ENCODE data around the gene ARFIP2.

ARFIP2 gene

DNA sequence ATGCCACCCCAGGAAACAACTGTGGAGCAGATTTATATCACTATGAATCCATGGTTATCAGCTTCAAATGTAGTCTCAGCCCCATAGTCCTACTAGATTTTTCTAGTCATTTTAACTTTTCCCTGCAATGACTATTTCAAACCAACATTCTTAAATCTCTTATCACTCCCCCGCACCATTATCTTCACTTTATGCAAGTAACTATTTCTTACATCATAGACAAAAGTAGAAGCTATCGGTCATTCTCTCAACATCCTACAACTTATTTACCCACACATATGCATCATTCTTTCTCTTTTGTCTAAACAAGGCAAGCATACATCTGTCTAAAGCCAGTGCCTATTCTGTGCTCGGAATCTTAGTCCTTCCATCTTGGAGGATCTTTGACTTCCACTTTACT lies 4.5 kb upstream of the ARFIP2 start:
- DNase-seq (ENCODE audit: low read depth): no peak
- TF ChIP-seq CTCF (conservative IDR thresholded peaks at IDR 0.05; ENCODE audit: control insufficient read depth, insufficient read depth, low read depth, low read length): no peak
- no peak overlapping the region for H3K4me3 ChIP-seq (ENCODE audit: control insufficient read depth, low read depth, low read length)

- no peak for TF ChIP-seq CTCF (conservative IDR thresholded peaks at IDR 0.05; ENCODE audit: control insufficient read depth, insufficient read depth, low read depth, low read length)
- H3K4me3 ChIP-seq (ENCODE audit: control insufficient read depth, low read depth, low read length): no peak overlapping the region
These were observed 1.9 kb upstream of the ARFIP2 start for GRCh38 chr11:6483015-6483414.

GRCh38 chr11:6482441-6482840 lies 1.3 kb upstream of the ARFIP2 start:
- no peak for TF ChIP-seq CTCF (conservative IDR thresholded peaks at IDR 0.05; ENCODE audit: control insufficient read depth, insufficient read depth, low read depth, low read length)
- DNase-seq (ENCODE audit: low read depth): no peak
- peak overlapping the region; percentile 98 for H3K4me3 ChIP-seq (ENCODE audit: control insufficient read depth, low read depth, low read length)

More at GRCh38 chr11:6483015-6483414, 1.9 kb upstream of the ARFIP2 start:
- no peak for DNase-seq (ENCODE audit: low read depth)

- TF ChIP-seq CTCF (conservative IDR thresholded peaks at IDR 0.05; ENCODE audit: control insufficient read depth, insufficient read depth, low read depth, low read length): no peak
- no peak for DNase-seq (ENCODE audit: low read depth)
- H3K4me3 ChIP-seq (ENCODE audit: control insufficient read depth, low read depth, low read length): peak overlapping the region; percentile 98
These were observed 769 bp upstream of the ARFIP2 start for GRCh38 chr11:6481924-6482275.

- no peak for TF ChIP-seq CTCF (conservative IDR thresholded peaks at IDR 0.05; ENCODE audit: control insufficient read depth, insufficient read depth, low read depth, low read length)
- no peak for DNase-seq (ENCODE audit: low read depth)
- H3K4me3 ChIP-seq (ENCODE audit: control insufficient read depth, low read depth, low read length): peak overlapping the region; percentile 98
These were observed 724 bp downstream of the ARFIP2 start for GRCh38 chr11:6480299-6480914.

- TF ChIP-seq CTCF (conservative IDR thresholded peaks at IDR 0.05; ENCODE audit: control insufficient read depth, insufficient read depth, low read depth, low read length): no peak
- no peak overlapping the region for H3K4me3 ChIP-seq (ENCODE audit: control insufficient read depth, low read depth, low read length)
- DNase-seq (ENCODE audit: low read depth): no peak
These were observed 4.6 kb downstream of the ARFIP2 start for GRCh38 chr11:6476571-6476970.

- TF ChIP-seq CTCF (conservative IDR thresholded peaks at IDR 0.05; ENCODE audit: control insufficient read depth, insufficient read depth, low read depth, low read length): no peak
- peak; percentile 12 for DNase-seq (ENCODE audit: low read depth)
- H3K4me3 ChIP-seq (ENCODE audit: control insufficient read depth, low read depth, low read length): no peak overlapping the region
These were observed 5.2 kb downstream of the ARFIP2 start for GRCh38 chr11:6475936-6476335.
